ENCODE data around the gene PRPS1.

- TF ChIP-seq POLR2AphosphoS5 (IDR thresholded peaks at IDR 0.05) (no peak), CTCF (IDR thresholded peaks at IDR 0.05) (no peak), POLR2A (IDR thresholded peaks at IDR 0.05) (no peak)
Measured at GRCh38 chrX:107597791-107598190, 30.5 kb upstream of the PRPS1 start.

All from sigmoid colon (tissue), 4 donors.